ENCODE results near the gene PARP3. TPM values are rescaled to one million over a fixed set of nuclear protein-coding genes. Genes with fewer than 3 reads are reported as not detected.

The PARP3 gene
- total and polyA plus RNA-seq, 9 of the 15 experiments (the other 6 are each of a cell fraction or from before 2014, with no cell fraction given), result 0.46 to 6.6 (median 4.5) TPM

- Histone ChIP-seq H3K9me1 (ENCODE audit: control insufficient read depth, insufficient read depth, low read length) (no peaks in the 10 kb centered on the region), H3K4me3 (no peak overlapping the region), H3K27ac (ENCODE audit: extremely low read depth, low read depth, low read length) (peak overlapping the region; percentile 74), H3K9ac (ENCODE audit: insufficient read depth in 1 of 2, low read depth in 2 of 2, low read length in 2 of 2) (peak overlapping the region; percentile 46 to 74; a peak in 3 of 4 replicates), H3K4me2 (ENCODE audit: insufficient read depth, low read length) (peak overlapping the region; percentile 52), H3K27me3 (ENCODE audit: control insufficient read depth in 2 of 2, insufficient read depth in 2 of 2, low read length in 2 of 2) (no peaks in the 10 kb centered on the region), H2AFZ (ENCODE audit: low read depth, low read length) (no peak overlapping the region), H3K79me2 (ENCODE audit: control insufficient read depth, insufficient read depth, low read length) (peaks cover 37% of the 10 kb centered on the region), H3K4me1 (replicated peaks in 1 of 2; ENCODE audit: control insufficient read depth in 2 of 2, insufficient read depth in 2 of 2, low read length in 2 of 2) (peaks cover 25 to 42% of the 10 kb centered on the region in 2 experiments), H3K9me3 (replicated peaks; ENCODE audit: control insufficient read depth, insufficient read depth, low read depth, low read length) (0 out of 2 replicates have a peak, but pooled peaks cover 3% of the 10 kb centered on the region), H4K20me1 (replicated peaks; ENCODE audit: control insufficient read depth, insufficient read depth, low read length) (peaks cover 6% of the 10 kb centered on the region; the same call in 1 of the 2 replicates), H3K36me3 (ENCODE audit: control insufficient read depth, insufficient read depth, low read length) (peaks cover 47% of the 10 kb centered on the region)
- intact Hi-C loops (cut with micrococcal nuclease), result no loop called here
- 43% methylated on average over 3 of the region's 3 CpGs for WGBS (ENCODE audit: insufficient coverage, low coverage, missing lambda C conversion rate)
- ChIA-PET POLR2A (interaction anchor here (0.6 to 6.0 kb wide), 11 partner anchors 9 to 456 kb away, joined by 3 to 105 read pairs (median 4); partner anchors contain the start of genes ABHD14A, ABHD14B, ACY1 and PARP3), CTCF (ENCODE audit: low intra/inter-chr PET ratio) (no interaction called here)
- BruUV-seq (replicated peaks), result no TSS peak
- ATAC-seq (peak; percentile 26), DNase-seq (ENCODE audit: extremely low read depth in 1 of 4, low spot score in 3 of 4) (peak in 1 of 4 experiments; percentile 40), FAIRE-seq (peak; percentile 23)
- in situ Hi-C loops (cut with MboI), result no loop called here
- TF ChIP-seq ZNF146 (CRISPR knock-in tag; IDR thresholded peaks at IDR 0.05; ENCODE audit: unreplicated experiment), result no peak
- TF ChIP-seq ZNF561 (CRISPR knock-in tag; conservative IDR thresholded peaks at IDR 0.05), result no peak
- TF ChIP-seq TCF7 (IDR thresholded peaks at IDR 0.05; ENCODE audit: borderline replicate concordance), result 0 out of 2 replicates have a peak, but pooled peaks have one; percentile 31
- no peak for TF ChIP-seq NBN (IDR thresholded peaks at IDR 0.05; ENCODE audit: low read depth)
- no peak for TF ChIP-seq NFXL1 (CRISPR knock-in tag; IDR thresholded peaks at IDR 0.05)
- no peak for TF ChIP-seq HNRNPL (IDR thresholded peaks at IDR 0.05; ENCODE audit: low read depth, low read length)
- TF ChIP-seq MITF (IDR thresholded peaks at IDR 0.05), result no peak
- peak; percentile 65; the same call in 1 of the 2 replicates for TF ChIP-seq POLR2AphosphoS5 (IDR thresholded peaks at IDR 0.05; ENCODE audit: control insufficient read depth, insufficient read depth, low read depth, low read length)
- no peak for TF ChIP-seq ZNF395 (CRISPR knock-in tag; IDR thresholded peaks at IDR 0.05)
- TF ChIP-seq HMBOX1 (IDR thresholded peaks at IDR 0.05), result no peak
- no peak for TF ChIP-seq E2F8 (IDR thresholded peaks at IDR 0.05; ENCODE audit: low read depth, partially characterized antibody)
- TF ChIP-seq ZNF76 (CRISPR knock-in tag; IDR thresholded peaks at IDR 0.05; ENCODE audit: borderline replicate concordance), result no peak
- no peak for TF ChIP-seq ZNF23 (CRISPR knock-in tag; IDR thresholded peaks at IDR 0.05)
Measured at GRCh38 chr3:51992017-51992682, 50.0 kb downstream of the PARP3 start.
